GM19043 (cell line): ENCODE results near the gene NGFR.

ENCODE experiments used
- ATAC-seq: cut with Tn5 transposase; IDR thresholded peaks from one replicate; pipeline ENCODE4 v1.9.1; 2021; ENCODE audit warnings: low read depth; ENCODE audit not compliant: unreplicated experiment

The NGFR gene

GRCh38 chr17:49513044-49513395 lies 17.9 kb downstream of the NGFR start:
- no peak for ATAC-seq

- no peak for ATAC-seq
Measured at GRCh38 chr17:49513641-49514040, 18.5 kb downstream of the NGFR start.

- no peak for ATAC-seq
Measured at GRCh38 chr17:49514071-49514721, 19.1 kb downstream of the NGFR start.

DNA sequence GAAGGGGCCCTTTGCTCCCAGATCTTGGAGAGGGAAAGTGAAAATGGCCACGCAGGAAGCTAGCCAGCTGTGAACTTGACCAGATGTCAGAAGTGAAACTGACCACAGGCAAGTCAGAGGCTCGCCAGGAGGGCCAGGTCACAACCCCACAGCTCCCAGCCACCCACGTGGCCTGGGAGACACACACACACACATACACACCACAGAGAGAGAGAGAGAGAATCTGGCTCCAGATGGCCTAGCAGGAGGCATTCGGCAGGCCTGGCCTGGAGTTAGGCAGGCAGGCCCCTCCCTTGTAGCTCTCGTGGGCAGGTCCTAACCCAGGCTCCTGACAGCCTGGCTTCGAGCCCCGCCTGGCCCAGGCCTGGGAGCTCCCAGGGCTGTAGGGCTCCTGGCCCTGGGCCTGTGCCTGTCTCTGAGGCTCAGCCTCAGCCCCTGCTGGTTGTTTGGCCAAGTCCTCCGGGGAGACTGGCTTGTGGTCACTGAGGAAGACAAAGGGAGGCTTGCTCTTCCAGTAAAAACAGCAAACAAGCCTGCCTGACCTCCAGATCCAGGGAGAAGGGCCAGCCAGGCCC lies 20.2 kb downstream of the NGFR start:
- ATAC-seq, result peak; percentile 77

GRCh38 chr17:49516180-49516579 lies 21.1 kb downstream of the NGFR start:
- no peak for ATAC-seq

- ATAC-seq, result no peak
Measured at GRCh38 chr17:49518346-49519078, 23.4 kb downstream of the NGFR start.

- ATAC-seq, result no peak
Measured at GRCh38 chr17:49519781-49520180, 24.7 kb downstream of the NGFR start.

DNA sequence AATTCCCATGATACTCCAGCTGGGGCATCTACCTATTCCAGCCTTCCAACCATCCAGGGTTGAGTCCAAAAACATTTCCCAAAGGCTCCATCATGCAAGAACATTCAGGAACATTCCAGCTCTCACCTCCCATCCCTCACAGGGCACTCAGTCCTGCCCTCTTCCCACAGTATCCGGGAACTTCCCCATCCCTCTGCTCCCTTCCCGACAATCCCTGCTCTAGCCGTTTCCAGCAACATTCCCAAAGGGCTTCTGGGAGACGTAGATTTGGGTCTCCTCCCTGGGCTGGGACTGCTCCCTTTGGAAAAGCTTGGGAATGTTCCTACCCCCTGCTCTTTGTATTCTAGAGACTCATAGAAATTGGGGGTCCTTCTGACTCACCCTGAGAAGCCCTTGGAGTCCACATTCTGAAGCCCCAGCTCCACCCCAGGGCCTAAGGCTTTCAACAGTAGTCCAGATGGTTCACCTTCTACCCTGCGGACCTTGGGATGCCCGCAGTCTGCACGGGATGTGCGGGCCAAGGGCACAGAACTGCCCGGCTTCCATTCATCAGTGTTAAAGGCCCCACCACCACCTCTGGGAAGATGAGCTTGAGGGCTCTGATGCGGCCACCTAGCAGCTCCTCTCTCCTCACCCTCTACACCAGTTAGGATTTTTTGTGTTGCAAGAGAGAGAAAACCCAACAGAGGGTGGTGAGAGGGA lies 25.4 kb downstream of the NGFR start:
- ATAC-seq, result no peak

DNA sequence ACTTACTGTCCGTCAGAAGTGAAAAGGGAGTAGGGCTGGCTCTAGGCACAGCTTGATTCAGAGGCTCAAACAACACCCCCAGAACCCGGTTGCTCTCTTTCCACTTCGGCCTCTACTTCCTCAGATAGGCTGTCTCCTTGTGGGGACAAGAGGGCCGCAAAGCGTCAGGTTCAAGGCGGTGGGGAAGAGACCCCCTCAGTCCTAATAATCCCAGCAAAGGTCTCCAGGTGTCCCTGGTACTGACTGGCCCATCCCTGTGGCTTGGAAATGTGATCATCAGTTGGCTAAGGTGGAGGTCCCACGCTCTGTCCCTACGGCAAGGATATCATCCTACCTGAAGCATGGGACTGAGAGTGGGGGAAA lies 26.0 kb downstream of the NGFR start:
- ATAC-seq, result no peak

- no peak for ATAC-seq
Measured at GRCh38 chr17:49521471-49522356, 26.6 kb downstream of the NGFR start.

DNA sequence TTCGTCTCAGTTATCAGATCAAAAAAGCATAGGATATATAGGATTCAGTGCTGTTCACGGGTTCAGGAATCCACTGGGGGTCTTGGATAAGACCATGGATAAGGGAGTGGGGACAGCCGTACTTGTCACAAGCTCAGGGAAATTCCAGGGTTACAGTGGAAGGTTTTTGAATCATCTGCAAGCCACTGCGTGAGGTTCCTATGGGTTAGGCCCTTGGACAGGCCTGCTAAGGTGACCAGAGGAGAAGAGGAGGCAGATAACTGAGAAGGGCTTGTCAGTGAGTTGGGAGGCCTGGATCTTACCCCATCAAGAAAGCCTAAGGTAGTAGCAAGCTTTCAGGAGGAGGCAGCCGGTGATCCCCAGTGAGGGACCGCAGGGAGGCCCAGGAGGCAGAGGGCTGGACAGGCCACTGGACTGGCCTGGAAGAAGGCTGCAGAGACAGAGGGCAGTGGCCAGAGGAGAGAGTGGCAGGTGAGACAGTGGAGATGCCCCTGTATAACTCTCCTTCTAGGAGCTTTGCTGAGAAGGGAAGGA lies 27.3 kb downstream of the NGFR start:
- no peak for ATAC-seq

GRCh38 chr17:49523196-49523595 lies 28.1 kb downstream of the NGFR start:
- no peak for ATAC-seq

- ATAC-seq, result no peak
Measured at GRCh38 chr17:49523706-49524472, 28.8 kb downstream of the NGFR start.

DNA sequence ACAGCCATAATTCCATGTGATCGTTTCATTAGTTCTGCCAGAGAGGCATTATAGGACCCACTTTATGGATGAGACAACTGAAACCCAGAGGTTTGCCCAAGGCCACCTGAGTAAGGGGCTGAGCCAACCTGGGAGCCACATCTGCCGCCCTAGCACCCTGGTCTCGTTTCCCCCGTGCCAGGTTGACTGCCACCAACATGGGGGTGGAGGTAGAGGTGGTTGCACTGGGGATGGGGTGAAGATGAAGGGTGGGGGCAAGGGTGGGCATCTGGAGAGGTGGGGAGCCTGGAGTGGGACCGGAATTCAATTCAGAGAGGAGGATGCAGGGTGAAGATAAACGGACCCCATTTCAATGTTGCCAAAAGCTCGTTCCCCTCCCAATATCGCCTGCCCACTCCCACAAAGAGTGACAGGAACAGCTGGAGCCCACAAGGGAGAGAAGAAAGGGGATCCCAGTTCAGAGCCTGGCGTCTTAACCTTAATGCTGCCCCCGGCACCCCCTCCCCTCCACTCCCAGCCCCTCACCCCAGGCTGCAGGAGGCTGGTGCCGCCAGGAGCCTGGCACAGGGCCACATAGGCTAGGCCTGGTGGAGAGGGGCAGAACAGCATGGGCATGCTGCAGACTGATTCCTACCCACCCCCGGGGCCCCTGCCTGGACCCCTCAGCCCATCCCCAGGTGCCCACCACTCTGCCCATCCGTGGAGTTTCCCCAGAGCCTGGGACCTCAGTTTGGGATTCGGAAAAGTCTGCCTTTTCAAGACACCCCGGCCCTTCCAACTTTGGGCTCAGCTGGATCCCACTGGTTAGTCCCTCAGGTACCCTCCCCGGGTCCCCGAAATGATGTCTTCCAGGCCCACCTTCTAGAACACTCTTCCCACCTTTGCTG lies 29.6 kb downstream of the NGFR start:
- no peak for ATAC-seq

GRCh38 chr17:49525831-49526741 lies 31.0 kb downstream of the NGFR start:
- no peak for ATAC-seq

DNA sequence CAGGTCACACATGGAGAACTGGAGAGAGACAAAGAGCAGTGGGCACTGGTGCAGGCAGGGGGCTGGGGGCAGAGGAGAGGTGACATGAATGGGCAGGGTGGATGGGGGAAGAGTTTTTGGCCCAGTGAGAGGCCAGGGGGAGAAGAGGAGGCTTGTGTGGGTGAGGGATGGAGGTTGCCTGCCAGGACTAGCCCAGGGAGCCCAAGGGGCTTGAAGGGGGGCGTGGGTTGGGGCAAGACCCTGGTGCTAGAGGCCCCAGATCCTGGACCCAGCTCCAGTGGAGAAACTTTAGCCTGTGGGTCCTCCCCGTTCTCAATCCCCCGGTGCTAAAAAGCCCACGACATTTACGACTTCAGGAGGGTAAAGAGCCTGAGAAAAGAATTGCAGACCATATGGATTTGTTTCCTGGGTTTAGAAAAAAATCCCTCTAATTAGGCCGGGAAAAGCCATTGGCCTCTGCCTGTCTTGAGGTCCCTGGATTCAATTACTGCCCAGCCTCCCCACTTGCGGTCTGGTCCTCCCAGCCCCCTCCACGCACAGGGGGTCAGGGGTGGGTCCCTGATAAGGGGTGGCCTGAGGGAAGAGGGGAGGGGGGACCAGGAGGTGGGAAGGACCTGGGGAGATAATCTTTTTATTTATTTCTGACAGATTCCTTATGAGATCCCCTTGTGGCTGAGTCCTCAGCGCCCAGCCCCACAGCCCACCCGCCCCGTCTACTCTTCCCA lies 33.0 kb downstream of the NGFR start:
- no peak for ATAC-seq

- ATAC-seq, result no peak
Measured at GRCh38 chr17:49528966-49529365, 33.9 kb downstream of the NGFR start.
